ENCODE data around the gene NRARP.

NRARP gene

GRCh38 chr9:137321726-137322361 lies 19.8 kb upstream of the NRARP start:
- no peak for DNase-seq

DNA sequence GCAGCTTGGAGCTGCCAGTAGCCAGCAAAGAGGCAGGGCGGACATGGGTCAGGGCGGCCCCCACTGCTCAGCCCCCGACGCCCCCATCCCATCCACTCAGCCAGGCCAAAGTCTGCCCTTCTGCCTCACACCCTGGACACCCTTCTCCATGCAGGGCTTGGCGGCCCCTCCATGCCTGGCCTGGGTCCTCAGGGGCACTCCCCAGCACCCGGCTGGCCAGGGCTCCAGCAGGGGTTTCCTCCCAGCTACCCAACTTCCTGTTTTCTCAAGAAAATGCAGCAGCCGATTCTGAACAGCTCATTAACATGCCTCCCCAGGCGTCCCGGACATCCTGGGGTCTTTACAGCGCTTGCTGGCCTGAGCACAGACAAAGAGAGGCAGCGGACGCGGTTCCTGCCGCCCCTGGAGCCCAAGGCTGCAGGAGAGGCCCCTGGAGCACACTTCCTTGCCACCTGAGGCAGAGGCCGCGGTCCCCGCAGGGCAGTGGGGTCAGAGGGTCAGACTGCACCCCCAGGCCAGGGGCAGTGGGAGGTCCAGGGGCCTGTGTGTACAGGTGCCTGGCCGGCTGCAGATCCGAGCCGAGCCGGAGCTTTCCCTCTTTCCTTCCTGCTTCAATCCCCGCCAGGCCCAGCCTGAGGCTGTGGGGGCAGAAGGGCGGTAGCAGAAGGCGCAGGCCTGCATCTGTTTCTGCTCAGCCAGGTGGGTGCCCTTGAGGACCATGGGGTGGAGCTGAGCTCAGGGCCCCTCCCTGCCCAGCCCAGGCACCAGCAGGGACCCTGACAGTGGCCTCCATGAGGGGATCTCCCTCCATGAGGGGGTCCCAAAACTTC lies 18.7 kb upstream of the NRARP start:
- DNase-seq: no peak

GRCh38 chr9:137319739-137320551 lies 17.9 kb upstream of the NRARP start:
- no peak for DNase-seq

DNA sequence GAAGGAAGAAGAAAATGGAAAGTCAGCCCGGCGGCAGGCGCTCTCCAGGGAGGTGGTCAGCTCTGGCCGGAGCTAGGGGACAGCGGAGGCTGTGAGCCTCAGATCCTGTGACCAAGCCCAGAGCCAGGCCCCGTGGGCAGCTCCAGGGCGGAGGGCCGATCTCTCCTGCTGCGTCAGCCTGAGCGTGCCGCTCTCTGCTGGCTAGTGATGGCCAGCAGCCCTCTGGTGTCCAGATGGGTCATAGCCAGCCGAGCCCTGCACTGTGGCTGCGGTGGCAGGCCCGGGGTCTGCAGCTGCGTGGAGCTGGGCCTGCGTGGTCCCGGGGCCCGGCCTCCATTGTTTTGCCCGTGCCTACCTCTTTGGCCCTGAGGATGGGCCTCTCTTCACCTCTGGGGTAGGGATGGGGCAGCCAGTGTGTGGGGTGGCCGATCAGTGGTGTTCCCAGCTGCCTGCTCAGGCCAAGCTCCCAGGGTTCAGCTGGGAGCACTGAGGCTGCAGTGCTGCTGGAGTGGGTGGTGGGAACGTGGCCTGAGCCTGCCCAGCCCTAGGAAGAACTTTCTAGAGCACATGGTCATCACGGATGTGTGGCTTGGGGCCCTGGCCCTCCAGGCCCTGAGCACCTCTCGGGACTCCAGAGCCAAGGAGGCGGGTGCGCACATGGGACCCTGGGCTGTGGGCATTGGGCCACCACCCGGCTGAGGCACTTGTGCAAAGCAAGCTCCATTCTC lies 17.1 kb upstream of the NRARP start:
- DNase-seq: no peak

GRCh38 chr9:137318602-137319001 lies 16.5 kb upstream of the NRARP start:
- no peak for DNase-seq

DNA sequence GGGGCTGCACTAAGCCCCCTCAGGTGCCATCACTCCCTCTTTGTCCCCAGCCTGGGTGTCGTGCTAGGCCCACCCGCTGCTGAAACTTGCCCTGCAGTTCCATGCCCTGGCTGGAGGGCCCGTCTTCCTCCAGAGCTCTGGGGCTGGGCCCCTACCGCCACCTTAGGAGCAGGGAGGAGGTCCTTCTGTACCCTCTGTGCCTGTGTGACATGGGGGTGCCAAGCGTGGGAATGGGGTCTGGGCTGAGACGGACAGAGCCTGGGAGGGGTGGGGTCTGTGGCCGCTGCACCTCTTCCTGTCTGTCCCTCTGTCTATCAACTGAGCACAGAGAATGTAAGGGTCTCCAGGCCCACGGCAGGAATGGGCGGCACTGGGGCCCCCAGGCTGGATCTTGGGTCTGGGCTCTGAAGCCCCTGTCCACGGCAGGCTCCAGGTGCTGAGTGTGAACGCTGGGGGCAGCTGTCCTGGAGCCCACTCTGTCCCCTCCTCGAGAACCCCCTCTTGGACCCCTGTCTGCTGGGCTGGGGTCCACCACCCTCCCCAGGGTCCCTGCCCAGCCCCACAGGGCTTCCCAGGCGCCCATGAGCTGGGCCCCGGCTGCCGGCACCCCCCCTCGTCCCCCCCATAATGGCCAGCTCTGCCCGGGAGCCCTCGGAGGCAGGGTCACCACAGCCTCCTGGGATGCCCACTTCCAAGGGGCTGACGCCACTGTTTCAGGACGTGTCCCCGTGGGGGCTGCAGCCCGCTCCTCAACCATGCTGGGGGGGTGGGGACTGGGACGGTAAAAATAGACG lies 15.8 kb upstream of the NRARP start:
- DNase-seq: no peak

- no peak for DNase-seq
Measured at GRCh38 chr9:137317021-137317717, 15.1 kb upstream of the NRARP start.

- no peak for DNase-seq
Measured at GRCh38 chr9:137316012-137316981, 14.2 kb upstream of the NRARP start.

- DNase-seq: no peak
Measured at GRCh38 chr9:137315581-137316011, 13.5 kb upstream of the NRARP start.

- DNase-seq: no peak
Measured at GRCh38 chr9:137314561-137315560, 12.8 kb upstream of the NRARP start.

GRCh38 chr9:137313956-137314560 lies 12.0 kb upstream of the NRARP start:
- no peak for DNase-seq

GRCh38 chr9:137313326-137313936 lies 11.4 kb upstream of the NRARP start:
- DNase-seq: no peak

GRCh38 chr9:137312852-137313325 lies 10.8 kb upstream of the NRARP start:
- no peak for DNase-seq

- DNase-seq: no peak
Measured at GRCh38 chr9:137311986-137312851, 10.1 kb upstream of the NRARP start.

DNA sequence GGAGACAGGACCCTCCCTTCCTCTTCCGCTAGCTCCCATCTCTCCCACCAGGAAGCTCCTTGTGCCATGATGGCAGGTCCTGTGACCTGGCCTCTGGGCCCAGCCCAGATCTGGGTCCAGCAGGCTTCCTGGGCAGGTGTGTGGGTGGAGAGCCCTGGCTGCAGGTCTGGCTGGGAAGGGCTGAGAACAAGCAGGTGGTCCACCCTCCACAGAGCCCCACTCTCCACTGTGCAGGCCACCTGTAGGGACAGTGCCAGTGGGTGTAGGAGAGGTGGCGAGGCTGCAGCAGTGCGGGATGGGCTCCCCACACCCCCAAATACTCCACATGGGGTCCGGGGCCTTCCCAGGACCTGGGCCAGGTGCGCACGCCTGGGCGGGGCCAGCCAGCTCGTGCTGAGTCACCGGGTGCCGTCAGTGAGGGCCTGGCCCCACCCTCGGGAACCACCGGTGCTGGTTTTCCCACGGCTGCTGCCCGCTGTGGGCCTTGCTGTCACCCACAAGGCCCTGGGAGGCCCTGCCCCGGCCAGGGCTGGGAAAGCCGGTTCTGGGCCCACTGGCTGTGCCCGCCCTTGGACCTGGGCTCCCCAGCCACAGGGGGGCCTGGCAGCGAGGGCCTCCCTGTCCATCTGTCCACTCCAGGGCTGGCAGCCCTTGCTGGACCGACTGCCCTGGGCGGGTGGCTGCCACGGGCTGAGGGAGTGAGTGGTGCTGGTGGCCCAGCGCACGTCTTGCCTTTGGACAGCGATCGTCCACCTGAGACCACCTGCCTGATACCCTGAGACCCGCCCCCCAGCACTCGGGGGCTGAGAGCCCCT lies 9.3 kb upstream of the NRARP start:
- no peak for DNase-seq
